Duodenal mucosa (tissue), 2 donors: ENCODE data around the gene SGPP1.
"Not testable (repeated sequence)": the region's sequence is repeated elsewhere in the genome, so short reads cannot be mapped to it uniquely, and the experiment has no call there.

Experiments used
- H3K27ac ChIP-seq: one replicate; pipeline ENCODE4 v1.7.0; 2013; ENCODE audit warnings: low read depth, low read length
- H3K27me3 ChIP-seq, 2 donors: one replicate each; pipeline ENCODE4 v1.7.0; 2013; ENCODE audit warnings: low read length in 2 of 2, control low read depth in 1 of 2; ENCODE audit not compliant: insufficient read depth in 2 of 2, control insufficient read depth in 1 of 2
- H3K36me3 ChIP-seq, 2 donors: one replicate each; pipeline ENCODE4 v1.7.0; 2013; ENCODE audit warnings: low read length in 2 of 2, control low read depth in 1 of 2; ENCODE audit not compliant: insufficient read depth in 2 of 2, control insufficient read depth in 1 of 2
- H3K4me1 ChIP-seq, 2 donors: one replicate each; pipeline ENCODE4 v1.7.0; 2013; ENCODE audit warnings: low read length in 2 of 2, control low read depth in 1 of 2; ENCODE audit not compliant: insufficient read depth in 2 of 2, control insufficient read depth in 1 of 2
- H3K4me3 ChIP-seq, 2 donors: one replicate each; pipeline ENCODE4 v1.7.0; 2013; ENCODE audit warnings: low read length in 2 of 2, low read depth in 1 of 2
- H3K9ac ChIP-seq, 2 donors: one replicate each; pipeline ENCODE4 v1.7.0; 2013; ENCODE audit warnings: low read length in 2 of 2, low read depth in 1 of 2
- H3K9me3 ChIP-seq, 2 donors: one replicate each; pipeline ENCODE4 v1.7.0; 2013; ENCODE audit warnings: low read length in 2 of 2, control low read depth in 1 of 2; ENCODE audit not compliant: control insufficient read depth in 1 of 2

Gene SGPP1

GRCh38 chr14:63662776-63663175 lies 65.1 kb downstream of the SGPP1 start:
- no peak overlapping the region for H3K27ac ChIP-seq
- no peak overlapping the region for H3K4me3 ChIP-seq
- H3K27me3 ChIP-seq = no peaks in the 10 kb centered on the region
- H3K4me1 ChIP-seq = no peaks in the 10 kb centered on the region
- H3K36me3 ChIP-seq = no peaks in the 10 kb centered on the region
- H3K9ac ChIP-seq = no peak overlapping the region
- H3K9me3 ChIP-seq = no peaks in the 10 kb centered on the region

DNA sequence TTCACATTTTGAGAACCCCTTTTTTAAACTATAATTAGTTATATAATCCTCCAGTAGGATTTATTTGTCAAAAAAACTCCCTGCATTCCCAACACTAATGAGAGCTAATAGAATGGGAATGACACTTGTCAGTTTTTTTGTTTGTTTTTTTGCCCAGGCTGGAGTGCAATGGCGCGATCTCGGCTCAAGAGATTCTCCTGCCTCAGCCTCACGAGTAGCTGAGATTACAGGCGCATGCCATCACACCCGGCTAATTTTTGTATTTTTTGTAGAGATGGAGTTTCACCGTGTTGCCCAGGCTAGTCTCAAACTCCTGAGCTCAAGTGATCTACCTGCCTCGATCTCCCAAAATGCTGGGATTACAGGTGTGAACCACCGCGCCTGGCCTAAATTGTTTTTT lies 66.0 kb downstream of the SGPP1 start:
- not testable (repeated sequence) for H3K36me3 ChIP-seq, H3K4me1 ChIP-seq, H3K9me3 ChIP-seq, H3K27ac ChIP-seq, H3K27me3 ChIP-seq, H3K4me3 ChIP-seq, H3K9ac ChIP-seq

DNA sequence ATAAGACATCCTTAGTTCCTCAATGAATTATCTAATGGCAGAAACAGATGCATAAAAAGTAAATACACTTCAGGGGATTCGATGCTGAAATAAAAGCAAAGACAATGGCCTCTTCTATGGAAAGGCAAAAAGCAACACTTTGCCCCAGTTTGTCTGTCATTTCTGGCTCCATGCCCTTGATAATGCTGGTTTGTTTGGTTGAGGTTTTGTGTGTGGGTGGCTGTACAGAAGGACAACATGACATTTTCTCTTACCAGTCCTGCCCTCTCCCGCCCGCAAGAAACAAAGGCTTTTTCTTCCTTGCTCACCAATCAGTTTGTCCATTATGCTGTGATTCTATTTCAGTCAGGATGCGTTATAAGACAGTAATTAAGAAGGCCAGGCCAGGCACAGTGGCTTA lies 68.1 kb downstream of the SGPP1 start:
- no peaks in the 10 kb centered on the region for H3K4me1 ChIP-seq

GRCh38 chr14:63656194-63656593 lies 71.7 kb downstream of the SGPP1 start:
- Histone ChIP-seq H3K4me3 (no peak overlapping the region), H3K27ac (no peak overlapping the region), H3K4me1 (no peaks in the 10 kb centered on the region), H3K36me3 (no peaks in the 10 kb centered on the region), H3K9me3 (no peaks in the 10 kb centered on the region), H3K27me3 (no peaks in the 10 kb centered on the region), H3K9ac (no peak overlapping the region)

More for the DNA sequence above, 68.1 kb downstream of the SGPP1 start:
- Histone ChIP-seq H3K9ac (no peak overlapping the region), H3K27me3 (no peaks in the 10 kb centered on the region), H3K36me3 (no peaks in the 10 kb centered on the region), H3K27ac (no peak overlapping the region), H3K9me3 (no peaks in the 10 kb centered on the region), H3K4me3 (no peak overlapping the region)

- Histone ChIP-seq H3K36me3 (no peaks in the 10 kb centered on the region), H3K27me3 (no peaks in the 10 kb centered on the region), H3K4me3 (no peak overlapping the region), H3K4me1 (no peaks in the 10 kb centered on the region), H3K9ac (no peak overlapping the region), H3K9me3 (no peaks in the 10 kb centered on the region), H3K27ac (no peak overlapping the region)
Measured at GRCh38 chr14:63654936-63655335, 72.9 kb downstream of the SGPP1 start.

- H3K4me1 ChIP-seq = no peaks in the 10 kb centered on the region
- no peak overlapping the region for H3K9ac ChIP-seq
- no peak overlapping the region for H3K4me3 ChIP-seq
- no peaks in the 10 kb centered on the region for H3K36me3 ChIP-seq
- no peaks in the 10 kb centered on the region for H3K9me3 ChIP-seq
- H3K27ac ChIP-seq = no peak overlapping the region
- H3K27me3 ChIP-seq = no peaks in the 10 kb centered on the region
Measured at GRCh38 chr14:63654346-63654745, 73.5 kb downstream of the SGPP1 start.

- no peak overlapping the region for H3K9ac ChIP-seq
- H3K27ac ChIP-seq = no peak overlapping the region
- no peak overlapping the region for H3K4me3 ChIP-seq
- no peaks in the 10 kb centered on the region for H3K27me3 ChIP-seq
- H3K9me3 ChIP-seq = no peaks in the 10 kb centered on the region
- no peaks in the 10 kb centered on the region for H3K36me3 ChIP-seq
- no peaks in the 10 kb centered on the region for H3K4me1 ChIP-seq
Measured at GRCh38 chr14:63652406-63652805, 75.5 kb downstream of the SGPP1 start.

DNA sequence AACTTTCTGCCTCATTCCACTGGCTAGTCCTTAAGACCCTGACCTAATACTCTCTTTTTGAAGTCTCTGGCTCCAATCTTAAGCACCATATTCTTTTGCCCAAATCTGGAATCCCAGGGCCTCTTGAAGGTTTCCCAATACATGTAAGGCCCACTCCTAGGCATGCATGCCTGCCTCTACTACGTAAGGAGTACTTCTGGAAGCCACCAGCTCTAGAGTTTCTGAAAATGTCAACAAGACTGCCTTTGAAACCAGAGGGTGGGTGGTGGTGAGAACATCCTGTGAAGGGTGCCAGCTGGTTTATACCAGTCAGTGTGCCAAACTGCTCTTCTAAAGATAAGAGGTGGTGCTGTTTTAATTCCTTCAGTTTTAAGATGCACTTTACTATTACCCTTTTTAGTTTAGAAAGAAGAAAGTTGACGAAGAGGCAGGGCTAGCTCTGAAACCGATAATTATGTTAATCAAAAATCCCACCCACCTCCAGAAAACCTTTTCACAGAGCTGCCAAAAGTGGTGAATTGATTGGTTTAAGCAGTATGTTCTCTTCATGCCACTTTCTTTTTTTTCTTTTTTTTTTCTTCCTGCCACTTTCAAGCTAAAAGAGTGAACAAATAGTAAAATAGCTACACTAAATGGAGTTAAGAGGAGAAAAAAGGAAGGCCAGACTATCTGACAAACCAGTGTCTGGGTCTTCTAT lies 77.5 kb downstream of the SGPP1 start:
- Histone ChIP-seq H3K9me3 (no peaks in the 10 kb centered on the region), H3K27me3 (no peaks in the 10 kb centered on the region), H3K4me3 (no peak overlapping the region), H3K36me3 (no peaks in the 10 kb centered on the region), H3K9ac (no peak overlapping the region), H3K27ac (no peak overlapping the region), H3K4me1 (no peaks in the 10 kb centered on the region)

DNA sequence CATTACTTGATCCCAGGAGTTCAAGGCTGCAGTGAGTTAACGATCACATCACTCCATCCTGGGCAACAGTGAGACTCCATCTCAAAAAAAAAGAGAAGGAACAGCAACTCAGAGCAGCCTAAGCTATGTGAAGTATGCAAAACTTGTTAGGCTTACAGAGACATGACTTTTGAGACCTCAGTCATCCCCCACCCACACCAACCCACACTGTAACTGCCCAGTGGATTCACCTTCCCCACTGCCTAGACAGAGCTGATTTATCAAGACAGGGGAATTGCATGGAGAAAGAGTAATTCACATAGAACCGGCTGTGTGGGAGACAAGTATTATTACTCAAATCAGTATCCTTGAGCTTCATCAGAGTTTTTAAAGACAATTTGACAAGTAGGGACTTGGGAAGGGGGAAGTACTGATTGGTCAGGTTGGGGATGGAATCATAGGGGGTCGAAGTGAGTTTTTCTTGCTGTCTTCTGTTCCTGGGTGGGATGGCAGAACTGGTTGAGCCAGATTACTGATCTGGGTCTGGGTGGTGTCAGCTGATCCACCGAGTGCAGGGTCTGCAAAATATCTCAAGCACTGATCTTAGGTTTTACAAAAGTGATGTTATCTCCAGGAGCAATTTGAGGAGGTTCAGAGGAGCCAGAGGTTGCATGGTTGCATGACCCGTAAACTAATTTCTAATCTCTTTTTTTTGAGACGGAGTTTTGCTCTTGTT lies 80.0 kb downstream of the SGPP1 start:
- peaks cover under 1 to 1% of the 10 kb centered on the region in 2 donors for H3K4me1 ChIP-seq
- no peaks in the 10 kb centered on the region for H3K27me3 ChIP-seq
- H3K9me3 ChIP-seq = no peaks in the 10 kb centered on the region
- H3K9ac ChIP-seq = no peak overlapping the region
- no peak overlapping the region for H3K4me3 ChIP-seq
- no peak overlapping the region for H3K27ac ChIP-seq
- no peaks in the 10 kb centered on the region for H3K36me3 ChIP-seq

DNA sequence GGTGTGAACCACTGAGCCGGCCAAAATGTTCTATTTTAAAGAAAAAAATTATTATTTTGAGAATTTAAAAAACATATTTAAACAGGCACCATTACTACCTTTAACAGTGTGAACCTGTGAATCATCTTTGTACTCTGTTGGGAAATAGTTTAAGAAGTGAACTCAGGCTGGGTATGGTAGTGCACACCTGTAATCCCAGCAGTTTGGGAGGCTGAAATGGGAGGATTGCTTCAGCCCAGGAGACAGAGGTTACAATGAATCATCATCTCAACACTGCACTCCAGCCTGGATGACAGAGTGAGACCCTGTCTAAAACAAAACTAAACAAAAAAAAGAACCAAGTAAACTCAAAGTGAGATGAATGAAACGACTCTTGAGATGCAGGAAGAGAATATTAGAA lies 83.1 kb downstream of the SGPP1 start:
- no peak overlapping the region for H3K27ac ChIP-seq
- H3K27me3 ChIP-seq = no peaks in the 10 kb centered on the region
- H3K4me3 ChIP-seq = no peak overlapping the region
- H3K4me1 ChIP-seq = peaks cover 4 to 5% of the 10 kb centered on the region in 2 donors
- no peak overlapping the region for H3K9ac ChIP-seq
- no peaks in the 10 kb centered on the region for H3K36me3 ChIP-seq
- no peaks in the 10 kb centered on the region for H3K9me3 ChIP-seq
